Peyer's patch (tissue), 4 donors: Measurements from ENCODE around the gene CDK5.

Source experiments
- POLR2A ChIP-seq, 2 donors: fragments of 450-650 bp; IDR thresholded peaks; one replicate each; pipeline ENCODE4 v1.5.1; 2017; ENCODE audit warnings: antibody characterized with exemption in 2 of 2, mild to moderate bottlenecking in 2 of 2, moderate library complexity in 2 of 2
- TF ChIP-seq, protein P1 (sequence below), 6 experiments: fragments of 450-650 bp in 4 of 6; fragments of 200-600 bp in 2 of 6; sonication (generic) in 1 of 6; IDR thresholded peaks; one replicate each; pipeline ENCODE4 v1.5.1; 2017 to 2019; ENCODE audit warnings: antibody characterized with exemption in 6 of 6, mild to moderate bottlenecking in 3 of 6, moderate library complexity in 1 of 6

DNA sequence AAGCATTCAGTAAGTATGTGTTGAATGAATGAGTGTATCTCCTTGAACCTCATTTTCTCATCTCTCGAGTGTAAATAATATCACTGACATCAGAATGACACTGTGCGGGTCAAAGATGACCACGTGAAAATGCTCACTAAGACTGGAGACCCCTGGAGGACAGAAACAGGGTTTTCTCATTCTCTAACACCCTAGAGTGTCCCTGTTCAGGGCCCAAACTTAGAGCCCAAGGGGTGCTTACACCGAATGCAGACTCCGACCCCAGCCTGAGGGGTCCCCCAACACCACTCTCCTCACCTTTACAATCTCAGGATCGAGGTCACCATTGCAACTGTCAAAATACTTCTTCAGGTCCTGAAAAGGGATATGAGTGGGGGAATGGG, 1.4 kb downstream of the CDK5 start:
- no peak for TF ChIP-seq POLR2A (IDR thresholded peaks at IDR 0.05)
- TF ChIP-seq, protein P1, sequence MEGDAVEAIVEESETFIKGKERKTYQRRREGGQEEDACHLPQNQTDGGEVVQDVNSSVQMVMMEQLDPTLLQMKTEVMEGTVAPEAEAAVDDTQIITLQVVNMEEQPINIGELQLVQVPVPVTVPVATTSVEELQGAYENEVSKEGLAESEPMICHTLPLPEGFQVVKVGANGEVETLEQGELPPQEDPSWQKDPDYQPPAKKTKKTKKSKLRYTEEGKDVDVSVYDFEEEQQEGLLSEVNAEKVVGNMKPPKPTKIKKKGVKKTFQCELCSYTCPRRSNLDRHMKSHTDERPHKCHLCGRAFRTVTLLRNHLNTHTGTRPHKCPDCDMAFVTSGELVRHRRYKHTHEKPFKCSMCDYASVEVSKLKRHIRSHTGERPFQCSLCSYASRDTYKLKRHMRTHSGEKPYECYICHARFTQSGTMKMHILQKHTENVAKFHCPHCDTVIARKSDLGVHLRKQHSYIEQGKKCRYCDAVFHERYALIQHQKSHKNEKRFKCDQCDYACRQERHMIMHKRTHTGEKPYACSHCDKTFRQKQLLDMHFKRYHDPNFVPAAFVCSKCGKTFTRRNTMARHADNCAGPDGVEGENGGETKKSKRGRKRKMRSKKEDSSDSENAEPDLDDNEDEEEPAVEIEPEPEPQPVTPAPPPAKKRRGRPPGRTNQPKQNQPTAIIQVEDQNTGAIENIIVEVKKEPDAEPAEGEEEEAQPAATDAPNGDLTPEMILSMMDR (IDR thresholded peaks at IDR 0.05), result no peak
